ENCODE measurements around the gene MRPL21.

MRPL21 gene

DNA sequence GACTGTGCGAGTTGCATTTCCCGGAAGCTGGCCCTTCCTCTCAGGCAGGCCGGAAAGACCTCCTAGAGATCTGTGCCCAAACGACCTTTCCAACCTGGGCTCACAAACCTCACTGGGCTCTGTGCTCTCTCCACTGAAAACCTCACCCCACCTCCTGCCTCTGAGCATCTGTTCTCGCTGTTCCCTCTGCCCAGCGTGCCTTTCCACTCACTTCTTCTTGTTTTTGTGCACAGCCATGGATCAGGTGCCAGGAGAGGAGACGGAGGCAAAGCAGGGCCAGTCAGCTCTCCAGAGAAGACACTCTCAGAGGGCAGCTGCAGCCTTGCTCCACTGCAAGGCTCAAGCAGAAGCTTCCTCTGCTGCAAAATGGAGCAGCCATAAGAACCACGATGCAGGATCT, 51.0 kb downstream of the MRPL21 start:
- in situ Hi-C loops (cut with HindIII; ENCODE audit: low pct_ligation_motif_present, low pct_unique_long_range_greater_than_20kb, low sequenced_read_pairs): no loop called here
- no peak for DNase-seq

DNA sequence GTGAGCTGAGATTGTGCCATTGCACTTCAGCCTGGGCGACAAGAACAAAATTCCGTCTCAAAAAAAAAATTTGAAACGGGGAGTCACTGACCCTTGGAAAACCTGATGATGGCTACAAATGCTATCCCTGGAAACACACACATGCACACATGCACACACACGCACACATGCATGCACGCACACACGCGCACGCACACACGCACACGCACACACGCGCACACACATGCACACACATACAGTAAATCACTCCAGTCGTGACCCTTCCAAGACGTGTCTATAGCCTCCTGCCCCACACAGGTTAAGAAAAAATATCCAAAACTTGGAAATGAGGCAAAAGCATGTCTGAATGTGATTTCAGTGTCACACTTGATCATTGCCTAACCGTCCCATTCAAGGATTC, 55.2 kb downstream of the MRPL21 start:
- no peak for DNase-seq
- in situ Hi-C loops (cut with HindIII; ENCODE audit: low pct_ligation_motif_present, low pct_unique_long_range_greater_than_20kb, low sequenced_read_pairs): no loop called here

DNA sequence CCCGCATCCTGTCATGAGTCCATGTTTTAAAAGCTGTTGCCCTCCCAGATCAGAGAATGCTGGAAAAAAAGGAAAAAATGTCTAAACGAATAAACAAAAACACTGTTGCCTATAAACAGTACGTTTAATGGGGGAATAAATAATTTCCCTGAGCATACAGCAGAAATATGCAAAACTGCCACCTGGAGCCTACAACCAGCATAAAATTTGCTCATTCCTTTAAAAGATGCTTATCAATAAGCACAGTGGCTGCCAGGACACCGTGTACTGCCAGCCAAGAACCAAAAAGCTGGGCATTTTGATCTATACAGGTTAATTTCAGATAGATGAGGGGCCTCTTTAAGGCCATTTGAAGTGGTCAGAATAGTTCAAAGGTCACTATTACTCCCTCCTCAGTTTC, 56.2 kb downstream of the MRPL21 start:
- DNase-seq: no peak
- in situ Hi-C loops (cut with HindIII; ENCODE audit: low pct_ligation_motif_present, low pct_unique_long_range_greater_than_20kb, low sequenced_read_pairs): no loop called here

DNA sequence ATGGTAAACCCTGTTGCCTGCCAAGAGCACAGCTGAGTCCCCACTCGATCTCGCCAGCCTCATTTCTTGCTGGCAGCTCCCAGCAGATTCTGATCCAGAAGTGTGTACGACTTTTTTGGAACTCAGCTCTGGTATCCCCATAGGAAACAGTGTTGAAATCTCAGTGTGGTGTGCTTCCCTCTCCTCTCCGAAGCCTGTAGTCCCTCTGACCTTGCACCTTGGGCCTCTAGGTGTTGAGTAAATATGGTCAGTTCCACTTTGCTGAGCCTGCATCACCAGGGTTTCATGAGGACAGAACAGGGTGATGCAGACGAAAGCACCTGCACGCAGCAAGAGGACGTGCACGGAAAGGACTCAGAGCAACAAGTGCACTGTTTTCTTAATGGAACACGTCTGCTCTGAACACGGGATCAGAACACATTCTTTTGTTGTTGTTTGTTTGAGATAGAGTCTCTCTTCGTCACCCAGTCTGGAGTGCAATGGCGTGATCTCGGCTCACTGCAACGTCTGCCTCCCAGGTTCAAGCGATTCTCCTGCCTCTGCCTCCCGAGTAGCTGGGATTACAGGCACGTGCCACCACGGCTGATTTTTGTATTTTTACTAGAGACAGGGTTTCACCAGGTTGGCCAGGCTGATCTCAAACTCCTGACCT, 58.2 kb downstream of the MRPL21 start:
- in situ Hi-C loops (cut with HindIII; ENCODE audit: low pct_ligation_motif_present, low pct_unique_long_range_greater_than_20kb, low sequenced_read_pairs): no loop called here
- no peak for DNase-seq

GRCh38 chr11:68844801-68845200, 58.8 kb downstream of the MRPL21 start:
- in situ Hi-C loops (cut with HindIII; ENCODE audit: low pct_ligation_motif_present, low pct_unique_long_range_greater_than_20kb, low sequenced_read_pairs): no loop called here

DNA sequence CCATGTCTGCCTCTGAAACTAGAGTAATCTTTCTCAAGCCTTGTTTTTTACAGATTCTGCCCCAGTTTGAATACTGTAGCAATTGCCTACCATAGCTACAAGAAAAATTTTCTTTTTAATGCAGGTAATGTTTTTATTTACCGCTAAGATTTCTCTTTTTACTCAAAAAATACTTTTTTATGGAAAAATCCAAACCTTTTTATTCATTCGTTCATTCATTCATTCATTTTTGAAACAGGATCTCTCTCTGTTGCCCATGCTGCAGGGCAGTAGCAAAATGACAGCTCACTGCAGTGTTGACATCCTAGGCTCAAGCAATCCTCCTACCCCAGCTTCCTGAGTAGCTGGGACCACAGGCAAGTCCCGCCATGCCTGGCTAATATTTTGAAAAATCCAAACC, 59.3 kb downstream of the MRPL21 start:
- in situ Hi-C loops (cut with HindIII; ENCODE audit: low pct_ligation_motif_present, low pct_unique_long_range_greater_than_20kb, low sequenced_read_pairs): no loop called here
- DNase-seq: no peak

More at GRCh38 chr11:68844801-68845200, 58.8 kb downstream of the MRPL21 start:
- no peak for DNase-seq

DNA sequence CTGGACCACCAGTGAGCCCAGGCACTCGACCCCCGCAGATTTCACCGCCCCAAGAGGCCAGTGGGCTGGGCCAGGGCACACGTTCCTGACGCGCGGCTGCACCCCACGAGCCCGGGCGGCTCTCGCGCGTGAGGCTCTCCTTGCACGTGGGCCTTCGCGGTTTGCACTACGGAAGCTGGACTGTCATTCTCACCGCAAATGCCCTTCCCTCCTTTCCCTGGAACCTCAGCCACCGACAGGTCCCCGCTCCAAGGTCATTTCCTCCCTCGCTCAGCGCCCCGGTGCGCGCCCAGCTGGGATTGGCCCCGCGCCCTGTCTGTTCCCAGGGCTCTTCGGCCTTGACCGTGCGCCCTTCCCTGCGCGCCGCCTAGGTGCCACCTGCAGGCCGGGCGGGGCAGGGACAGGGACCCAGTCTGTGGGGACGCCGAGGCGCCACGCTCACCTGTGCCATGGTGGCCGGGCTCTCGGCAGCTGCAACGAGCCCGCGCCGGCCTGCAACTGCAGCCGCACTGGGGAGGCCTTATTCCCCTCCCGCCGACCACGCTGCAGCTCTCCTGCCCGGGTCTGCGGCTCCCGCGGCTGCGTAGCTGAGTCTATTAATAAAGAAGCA, 59.8 kb downstream of the MRPL21 start:
- no peak for DNase-seq
- in situ Hi-C loops (cut with HindIII; ENCODE audit: low pct_ligation_motif_present, low pct_unique_long_range_greater_than_20kb, low sequenced_read_pairs): no loop called here

DNA sequence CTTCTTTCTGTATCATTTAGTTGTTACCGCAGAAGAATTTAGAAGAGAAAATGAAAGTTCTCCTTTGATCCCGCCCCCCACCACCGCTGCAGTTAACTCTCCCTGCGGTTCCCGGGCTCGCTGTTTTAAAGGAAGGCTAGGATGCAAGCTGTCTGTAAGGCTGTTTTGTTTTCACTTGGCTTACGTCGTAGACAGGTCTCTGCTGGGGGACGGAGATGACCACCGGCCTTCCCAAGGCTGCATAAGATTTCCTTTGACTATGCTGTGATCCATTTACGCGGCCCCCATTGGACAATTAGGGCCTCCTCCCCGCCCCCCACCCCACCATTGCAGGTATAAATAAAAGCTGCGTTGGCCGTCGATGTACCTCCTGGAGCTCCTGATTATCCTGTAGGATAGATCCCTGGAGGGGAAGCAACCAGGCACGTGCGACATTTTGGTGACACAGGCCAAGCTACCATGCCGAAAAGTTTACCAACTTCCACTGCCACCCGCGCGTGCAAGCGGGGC, 60.5 kb downstream of the MRPL21 start:
- in situ Hi-C loops (cut with HindIII; ENCODE audit: low pct_ligation_motif_present, low pct_unique_long_range_greater_than_20kb, low sequenced_read_pairs): no loop called here
- DNase-seq: no peak

DNA sequence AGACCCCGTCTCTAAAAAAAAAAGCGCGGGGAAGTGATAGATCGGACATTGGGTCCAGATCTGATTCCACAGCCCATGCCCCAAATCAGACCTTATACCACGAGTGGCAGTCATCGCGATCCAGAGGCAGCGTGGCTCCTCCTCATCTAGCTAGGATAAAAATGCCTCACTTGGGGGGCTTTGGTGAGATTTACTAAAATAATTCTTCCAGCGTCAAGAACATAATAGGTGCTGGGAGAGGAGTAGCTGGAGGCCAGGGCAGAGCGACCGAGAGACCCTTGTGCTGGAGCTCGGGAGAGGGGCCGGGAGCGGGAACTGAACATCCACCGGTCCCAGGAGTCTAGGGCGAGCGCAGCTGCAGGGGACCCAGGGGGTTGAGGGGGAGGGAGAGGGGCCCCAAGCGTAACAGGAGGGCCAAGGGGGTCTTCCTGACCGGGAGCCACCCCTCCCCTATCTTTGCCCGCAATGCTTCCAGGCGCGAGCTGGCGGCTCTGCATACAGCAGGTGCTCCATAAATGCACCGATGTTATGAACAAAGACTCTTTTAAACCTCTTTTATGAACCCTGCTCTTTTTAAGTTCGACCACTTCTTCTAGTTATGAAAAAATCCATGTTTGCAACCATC, 61.1 kb downstream of the MRPL21 start:
- no peak for DNase-seq
- in situ Hi-C loops (cut with HindIII; ENCODE audit: low pct_ligation_motif_present, low pct_unique_long_range_greater_than_20kb, low sequenced_read_pairs): no loop called here

- DNase-seq: peak; percentile 69
- in situ Hi-C loops (cut with HindIII; ENCODE audit: low pct_ligation_motif_present, low pct_unique_long_range_greater_than_20kb, low sequenced_read_pairs): no loop called here
Observed at GRCh38 chr11:68841718-68842426, 61.8 kb downstream of the MRPL21 start, which contains the start of gene CPT1A. Gene CPT1A, minus strand, starts transcription at chr11:68841916. Its CDS starts 26,442 bp downstream, at chr11:68815474.

All from ACHN (cell line).